HL-60/S4 (cell line): ENCODE results near the gene PGM3.

Experiments
- in situ Hi-C: fragments of 300-500 bp; cut with MboI; formaldehyde crosslinking; loops from 2 replicates; pipeline ENCODE4 v1.14.3; 2022; ENCODE audit warnings: low sequenced_read_pairs

Gene PGM3

DNA sequence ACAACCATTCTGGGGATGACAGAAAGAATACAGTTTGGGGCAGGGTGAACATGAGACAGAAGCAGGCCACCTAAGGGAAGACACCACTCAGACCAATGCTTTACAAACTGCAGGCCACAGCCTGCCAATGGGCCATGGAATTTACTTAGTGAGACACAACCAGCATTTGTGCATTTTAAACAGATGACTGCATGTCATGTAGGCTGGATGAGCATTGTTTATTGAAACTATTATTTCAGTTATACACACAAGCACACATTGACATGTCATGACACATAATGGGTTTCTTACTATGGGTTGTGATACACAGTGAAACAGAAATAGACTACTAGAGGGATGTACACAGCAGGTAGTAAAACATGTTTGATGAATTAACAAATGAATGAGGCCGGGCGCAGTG lies 8.0 kb downstream of the PGM3 start:
- in situ Hi-C loops: no loop called here

- in situ Hi-C loops: no loop called here
Observed at GRCh38 chr6:83183082-83183828, 9.8 kb downstream of the PGM3 start.

DNA sequence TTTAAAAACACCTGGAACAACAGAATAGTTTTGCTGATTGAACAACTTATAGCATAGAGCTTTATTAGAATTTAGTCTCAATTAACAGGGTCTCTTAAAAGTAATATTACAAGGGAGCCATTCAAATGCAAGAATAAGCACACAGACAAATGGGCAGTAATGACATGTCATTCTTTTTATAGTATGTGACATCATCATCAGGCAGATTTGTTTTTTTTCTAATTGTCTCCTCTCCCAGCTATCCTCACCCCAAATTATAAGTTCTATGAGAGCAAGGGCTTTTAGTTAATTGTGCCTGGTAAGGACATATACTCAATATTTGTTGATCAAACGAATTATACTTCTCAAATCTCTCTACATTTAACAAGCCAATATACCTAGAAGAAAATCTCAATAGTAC lies 11.0 kb downstream of the PGM3 start:
- in situ Hi-C loops: no loop called here

DNA sequence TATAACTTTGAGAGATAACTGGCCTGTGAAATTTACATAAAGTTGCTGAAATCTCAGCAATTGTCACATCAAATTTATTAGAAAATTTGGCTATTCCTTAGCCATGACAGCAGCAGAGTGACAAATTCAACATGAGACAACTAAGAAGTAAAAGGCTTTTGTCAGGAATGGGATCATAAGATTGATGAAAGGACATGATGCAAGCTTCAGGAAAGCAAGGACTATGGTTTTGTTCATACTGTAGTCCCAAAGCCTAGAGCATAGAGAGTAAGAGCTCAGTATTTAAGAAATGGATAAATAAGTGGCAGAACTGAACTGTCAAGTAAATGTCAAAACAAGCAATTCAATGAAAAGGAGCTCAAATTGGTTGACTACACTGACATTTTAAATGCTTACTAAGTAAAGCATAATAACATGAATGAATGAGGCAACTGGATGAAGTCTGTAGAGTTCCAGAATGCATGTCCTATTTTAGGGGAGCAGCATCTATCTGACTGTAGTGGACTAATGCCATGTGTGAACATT lies 12.6 kb downstream of the PGM3 start:
- in situ Hi-C loops: no loop called here

DNA sequence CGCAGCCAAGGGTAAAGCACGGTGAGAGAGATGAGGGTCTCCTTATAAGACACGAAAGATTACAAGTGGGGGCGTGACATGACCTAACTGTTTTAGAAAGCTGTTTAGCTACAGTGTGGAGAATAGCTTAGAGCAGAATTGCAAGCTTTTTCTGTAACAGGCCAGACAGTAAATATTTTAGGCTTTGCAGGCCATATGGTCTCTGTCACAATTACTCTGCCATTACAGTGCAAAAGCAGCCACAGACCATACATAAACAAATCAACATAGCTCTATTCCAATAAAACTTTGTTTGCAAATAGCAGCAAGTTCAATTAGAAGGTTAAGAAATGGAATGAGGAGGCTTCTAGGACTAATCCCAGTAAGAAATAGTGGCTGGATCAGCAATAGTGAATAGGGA lies 16.8 kb downstream of the PGM3 start:
- in situ Hi-C loops: no loop called here

GRCh38 chr6:83169511-83169910 lies 23.6 kb downstream of the PGM3 start:
- in situ Hi-C loops: no loop called here

DNA sequence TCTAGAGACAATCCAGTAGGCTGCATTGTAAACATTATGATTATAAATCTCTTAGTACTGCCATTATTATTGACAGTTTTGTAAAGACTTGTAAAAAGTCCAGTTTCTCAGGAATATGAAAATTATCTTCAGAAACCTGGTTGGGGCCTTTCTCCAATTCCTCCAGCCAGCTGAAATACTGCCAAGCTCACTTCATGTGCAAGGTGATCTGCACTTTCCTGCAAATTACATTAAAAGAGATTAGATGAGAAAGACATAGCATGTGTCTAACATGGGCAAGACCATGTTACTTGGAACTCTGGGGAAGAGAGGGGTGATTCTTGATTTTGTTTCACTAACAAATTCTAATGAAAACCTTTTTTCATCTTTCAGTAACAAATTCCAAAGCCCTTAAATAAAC lies 24.0 kb downstream of the PGM3 start:
- in situ Hi-C loops: no loop called here

GRCh38 chr6:83168556-83168955 lies 24.5 kb downstream of the PGM3 start:
- in situ Hi-C loops: no loop called here

GRCh38 chr6:83167726-83168278 lies 25.3 kb downstream of the PGM3 start:
- in situ Hi-C loops: no loop called here

DNA sequence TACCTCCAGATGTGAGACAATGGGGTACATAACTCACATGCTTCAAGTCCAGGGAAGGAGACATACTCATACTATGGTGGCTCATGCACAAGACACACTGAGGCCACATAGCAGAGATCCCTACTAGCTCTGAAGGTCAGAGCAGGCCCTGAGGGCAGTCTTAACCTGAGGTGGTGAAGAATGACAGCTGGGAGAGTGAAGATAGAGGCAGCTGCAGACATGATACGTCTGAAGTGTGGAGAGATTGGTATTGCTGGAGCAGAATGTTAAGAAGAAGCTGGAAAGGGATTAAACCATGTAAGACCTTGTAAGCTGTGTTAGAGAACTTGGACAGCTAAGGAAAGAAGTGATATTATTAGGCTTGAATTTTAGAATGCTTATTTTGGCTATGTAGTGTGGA lies 32.9 kb downstream of the PGM3 start:
- in situ Hi-C loops: no loop called here

- in situ Hi-C loops: no loop called here
Observed at GRCh38 chr6:83155794-83156193, 37.3 kb downstream of the PGM3 start.

- in situ Hi-C loops: no loop called here
Observed at GRCh38 chr6:83153883-83154521, 39.1 kb downstream of the PGM3 start.

GRCh38 chr6:83152913-83153312 lies 40.2 kb downstream of the PGM3 start:
- in situ Hi-C loops: no loop called here

- in situ Hi-C loops: no loop called here
Observed at GRCh38 chr6:83151114-83151513, 42.0 kb downstream of the PGM3 start.

GRCh38 chr6:83138758-83139157 lies 54.3 kb downstream of the PGM3 start:
- in situ Hi-C loops: no loop called here

DNA sequence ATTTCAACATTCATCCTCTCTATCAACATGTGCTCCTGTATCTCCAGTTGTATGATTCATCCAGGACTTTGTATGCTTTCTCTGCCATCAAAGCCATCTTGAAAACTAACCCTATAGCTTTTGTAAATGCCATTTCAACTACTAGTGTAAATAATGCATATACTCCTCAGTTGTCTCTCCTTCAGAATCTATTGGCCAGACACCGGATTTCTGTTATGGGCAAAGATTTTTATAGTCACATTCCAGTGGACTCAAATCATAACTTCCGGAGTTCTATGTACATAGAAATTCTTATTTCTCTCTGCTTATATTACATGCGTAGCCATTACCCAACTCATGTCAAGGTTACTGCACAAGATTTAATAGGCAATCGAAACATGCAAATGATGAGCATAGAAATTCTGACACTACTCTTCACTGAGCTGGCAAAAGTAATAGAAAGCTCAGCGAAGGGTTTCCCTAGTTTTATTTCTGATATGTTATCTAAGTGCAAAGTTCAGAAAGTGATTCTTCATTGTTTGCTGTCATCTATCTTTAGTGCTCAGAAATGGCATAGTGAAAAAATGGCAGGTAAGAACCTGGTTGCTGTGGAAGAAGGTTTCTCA lies 54.8 kb downstream of the PGM3 start:
- in situ Hi-C loops: no loop called here

DNA sequence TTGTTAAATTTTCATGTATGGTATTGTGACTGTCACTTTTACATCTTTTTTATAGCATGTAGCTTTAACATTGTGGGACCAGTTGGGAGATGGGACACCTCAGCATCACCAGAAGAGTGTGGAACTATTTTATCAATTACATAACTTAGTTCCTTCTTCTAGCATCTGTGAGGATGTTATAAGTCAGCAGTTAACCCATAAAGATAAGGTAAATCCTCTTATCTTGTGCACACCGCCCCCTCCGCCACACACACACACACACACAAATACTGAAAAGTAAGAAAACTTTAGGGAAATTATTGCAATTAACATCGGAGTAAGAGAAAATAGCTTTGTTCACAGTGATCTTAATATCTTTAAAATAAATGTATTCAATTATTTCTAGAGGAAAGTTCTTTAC lies 60.9 kb downstream of the PGM3 start:
- in situ Hi-C loops: no loop called here

- in situ Hi-C loops: no loop called here
Observed at GRCh38 chr6:83127976-83128375, 65.1 kb downstream of the PGM3 start.

DNA sequence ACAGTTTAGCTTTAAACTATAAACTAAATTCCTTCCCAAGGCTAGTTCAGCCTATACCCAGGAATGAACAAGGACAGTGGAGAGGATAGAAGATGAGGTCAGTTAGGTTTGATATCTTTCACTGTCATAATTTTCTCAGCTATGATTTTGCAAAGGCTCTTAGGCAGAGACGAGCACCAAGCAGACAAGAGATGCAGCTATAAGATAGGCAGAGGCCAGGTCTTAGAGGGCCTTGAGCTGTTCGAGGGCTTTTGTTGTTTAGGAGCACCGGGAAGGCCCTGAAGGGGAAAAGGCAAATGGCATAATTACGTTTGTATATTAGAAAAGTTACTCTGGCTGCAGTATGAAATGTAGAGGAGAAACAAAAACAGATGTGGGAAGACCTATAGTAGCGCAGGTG lies 65.8 kb downstream of the PGM3 start:
- in situ Hi-C loops: no loop called here

DNA sequence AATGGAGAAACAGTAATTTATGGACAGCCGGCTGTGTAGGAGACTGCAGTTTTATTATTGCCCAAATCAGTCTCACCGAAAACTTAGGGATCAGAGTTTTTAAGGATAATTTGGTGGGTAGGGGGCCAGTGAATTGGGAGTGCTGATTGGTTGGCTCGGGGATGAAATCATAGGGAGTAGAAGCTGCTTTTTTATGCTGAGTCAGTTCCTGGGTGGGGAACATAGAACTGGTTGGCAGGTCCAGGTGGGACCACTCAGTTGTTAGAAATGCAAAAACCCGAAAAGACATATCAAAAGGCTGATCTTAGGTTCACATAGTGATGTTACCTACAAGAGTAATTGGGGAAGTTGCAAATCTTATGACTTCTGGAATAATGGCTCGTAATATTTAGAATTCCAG lies 66.3 kb downstream of the PGM3 start:
- in situ Hi-C loops: no loop called here

GRCh38 chr6:83126223-83126622 lies 66.8 kb downstream of the PGM3 start:
- in situ Hi-C loops: no loop called here

- in situ Hi-C loops: no loop called here
Observed at GRCh38 chr6:83125425-83125824, 67.6 kb downstream of the PGM3 start.
